ENCODE results near the gene TTC16. TPM values are rescaled to one million over a fixed set of nuclear protein-coding genes. Genes with fewer than 3 reads are reported as not detected.

The TTC16 gene, protein sequence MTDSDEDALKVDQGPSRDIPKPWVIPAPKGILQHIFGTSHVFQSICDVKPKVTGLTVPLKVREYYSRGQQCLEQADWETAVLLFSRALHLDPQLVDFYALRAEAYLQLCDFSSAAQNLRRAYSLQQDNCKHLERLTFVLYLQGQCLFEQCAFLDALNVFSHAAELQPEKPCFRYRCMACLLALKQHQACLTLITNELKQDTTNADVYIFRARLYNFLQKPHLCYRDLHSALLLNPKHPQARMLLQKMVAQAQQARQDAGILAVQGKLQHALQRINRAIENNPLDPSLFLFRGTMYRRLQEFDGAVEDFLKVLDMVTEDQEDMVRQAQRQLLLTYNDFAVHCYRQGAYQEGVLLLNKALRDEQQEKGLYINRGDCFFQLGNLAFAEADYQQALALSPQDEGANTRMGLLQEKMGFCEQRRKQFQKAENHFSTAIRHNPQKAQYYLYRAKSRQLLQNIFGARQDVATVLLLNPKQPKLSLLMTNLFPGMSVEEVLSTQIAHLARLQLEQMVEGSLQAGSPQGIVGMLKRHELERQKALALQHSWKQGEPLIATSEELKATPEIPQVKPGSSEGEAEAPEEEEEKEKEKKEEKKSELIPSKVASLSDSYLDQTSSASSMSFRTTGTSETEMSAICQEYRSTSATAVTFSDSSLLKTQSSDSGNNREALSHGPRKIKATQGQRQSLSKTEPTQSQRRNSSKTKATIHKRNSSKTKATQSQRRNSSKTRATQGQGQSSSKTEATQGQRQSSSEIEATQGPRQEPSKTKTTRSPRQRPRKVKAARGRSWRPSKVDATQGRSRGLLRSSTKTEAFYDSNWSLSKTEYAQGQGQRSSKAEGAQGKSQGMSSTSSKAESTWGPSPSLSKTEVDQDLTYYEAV
- total RNA-seq (2021; fragmentation: NEBNext Ultra II Directional; extraction: Animal tissue kit (Norgen Biotek cat#: 25700)) = not detected
- long read RNA-seq = 0 reads

DNA sequence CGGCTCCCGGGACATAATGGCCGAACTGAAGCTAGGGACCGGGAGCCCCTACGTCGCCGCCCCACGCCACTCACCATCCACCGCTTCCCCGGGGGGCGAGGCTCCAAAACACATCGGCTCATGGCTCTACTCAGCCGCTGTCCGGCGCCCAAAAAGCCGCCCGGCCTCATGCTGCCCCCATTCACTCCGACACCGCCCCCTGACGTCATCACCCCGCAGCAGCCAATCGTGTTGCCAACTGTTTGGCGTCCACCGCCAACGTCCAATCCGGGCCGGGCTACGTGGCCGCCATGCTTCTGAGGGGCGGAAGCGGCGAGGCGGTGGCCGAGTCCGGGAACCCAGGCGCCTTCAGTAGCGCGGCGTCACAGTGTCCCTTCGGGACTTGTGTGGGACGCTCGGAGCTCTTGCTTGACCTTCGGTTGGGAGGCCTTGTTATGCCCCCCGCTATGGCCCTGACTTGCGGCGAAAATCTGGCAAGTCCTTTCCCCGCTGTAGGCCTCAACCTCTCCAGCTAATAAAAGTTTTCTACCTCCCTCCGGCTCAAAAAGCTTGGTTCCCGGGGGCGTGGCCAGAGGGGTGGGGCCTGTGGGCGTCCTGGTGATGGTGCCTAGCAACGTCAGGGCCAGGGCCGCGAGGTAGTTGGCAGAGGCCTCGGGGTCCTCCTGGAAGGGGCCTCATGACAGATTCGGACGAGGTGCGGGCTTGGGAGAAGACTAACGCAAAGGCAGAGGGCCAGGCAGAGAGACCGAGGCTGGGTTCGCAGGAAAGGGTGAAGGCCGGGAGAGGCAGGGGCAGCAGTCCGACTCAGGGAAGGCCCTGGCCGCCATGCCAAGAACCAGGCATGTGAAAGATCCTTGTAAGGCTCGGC is at the start of gene TTC16, which contains the start of gene PTRH1:
TSS of gene TTC16 (plus strand) at position 610 of the 868 bp plus-strand sequence. CDS start at position 677, 67 bp downstream.
TSS of gene PTRH1 (minus strand) at position 194 of the 868 bp plus-strand sequence. CDS start at position 170, 24 bp downstream.
- Mint-ChIP-seq H3K9me3 (no peaks in the 10 kb centered on the region), H3K36me3 (ENCODE audit: low read depth) (no peaks in the 10 kb centered on the region), H3K4me3 (peak within 1 kb of the TSS; percentile 98), H3K27ac (peak within 1 kb of the TSS; percentile 97), H3K4me1 (ENCODE audit: low read depth) (peaks cover 16% of the 10 kb centered on the region), H3K27me3 (ENCODE audit: insufficient read depth) (peaks cover 3% of the 10 kb centered on the region; the same call in 1 of the 2 replicates)
- TF ChIP-seq, protein P1, sequence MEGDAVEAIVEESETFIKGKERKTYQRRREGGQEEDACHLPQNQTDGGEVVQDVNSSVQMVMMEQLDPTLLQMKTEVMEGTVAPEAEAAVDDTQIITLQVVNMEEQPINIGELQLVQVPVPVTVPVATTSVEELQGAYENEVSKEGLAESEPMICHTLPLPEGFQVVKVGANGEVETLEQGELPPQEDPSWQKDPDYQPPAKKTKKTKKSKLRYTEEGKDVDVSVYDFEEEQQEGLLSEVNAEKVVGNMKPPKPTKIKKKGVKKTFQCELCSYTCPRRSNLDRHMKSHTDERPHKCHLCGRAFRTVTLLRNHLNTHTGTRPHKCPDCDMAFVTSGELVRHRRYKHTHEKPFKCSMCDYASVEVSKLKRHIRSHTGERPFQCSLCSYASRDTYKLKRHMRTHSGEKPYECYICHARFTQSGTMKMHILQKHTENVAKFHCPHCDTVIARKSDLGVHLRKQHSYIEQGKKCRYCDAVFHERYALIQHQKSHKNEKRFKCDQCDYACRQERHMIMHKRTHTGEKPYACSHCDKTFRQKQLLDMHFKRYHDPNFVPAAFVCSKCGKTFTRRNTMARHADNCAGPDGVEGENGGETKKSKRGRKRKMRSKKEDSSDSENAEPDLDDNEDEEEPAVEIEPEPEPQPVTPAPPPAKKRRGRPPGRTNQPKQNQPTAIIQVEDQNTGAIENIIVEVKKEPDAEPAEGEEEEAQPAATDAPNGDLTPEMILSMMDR (IDR thresholded peaks at IDR 0.05) = no peak
- peak; percentile 94 for DNase-seq

DNA sequence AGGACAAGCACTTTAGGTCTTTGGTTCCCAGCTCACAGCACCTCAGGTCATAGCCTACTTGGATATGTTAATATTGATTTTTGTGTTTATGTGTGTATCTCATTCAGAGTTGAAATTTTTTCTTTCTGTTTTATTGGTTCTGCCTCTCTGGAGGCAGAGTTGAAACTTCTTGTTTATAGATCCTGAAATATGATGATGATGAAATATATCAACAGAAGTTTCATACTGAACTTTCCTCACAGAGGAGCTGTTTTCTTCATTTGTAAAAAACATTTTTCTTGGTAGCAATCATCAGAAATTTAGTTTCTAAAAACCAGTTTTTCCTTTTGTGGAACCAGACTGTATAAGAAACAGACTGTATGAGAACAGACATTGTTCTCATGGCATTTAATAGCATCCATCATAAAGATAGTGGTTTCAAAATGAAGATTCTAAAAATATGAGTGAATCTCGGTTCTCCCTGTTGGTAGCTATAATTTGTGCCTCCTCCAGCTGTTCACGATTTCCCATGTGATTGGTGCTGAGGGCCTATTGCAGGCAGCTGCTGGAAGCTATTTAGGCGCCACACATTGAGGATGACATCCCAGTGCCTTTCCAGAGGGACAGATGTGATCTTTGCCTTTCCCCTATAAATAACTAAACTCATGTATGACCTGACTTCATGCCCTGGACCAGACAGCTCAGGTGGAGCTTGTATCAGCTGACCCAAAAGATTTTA is 48.6 kb upstream of the TTC16 start:
- peaks cover 21% of the 10 kb centered on the region for H3K36me3 Mint-ChIP-seq (ENCODE audit: low read depth)
- no peak overlapping the region for H3K27ac Mint-ChIP-seq
- no peaks in the 10 kb centered on the region for H3K9me3 Mint-ChIP-seq
- DNase-seq = no peak
- no peak overlapping the region for H3K4me3 Mint-ChIP-seq
- peaks cover 15% of the 10 kb centered on the region for H3K4me1 Mint-ChIP-seq (ENCODE audit: low read depth)
- TF ChIP-seq, protein P1 (IDR thresholded peaks at IDR 0.05) = no peak
- peaks cover 2% of the 10 kb centered on the region for H3K27me3 Mint-ChIP-seq (ENCODE audit: insufficient read depth)

DNA sequence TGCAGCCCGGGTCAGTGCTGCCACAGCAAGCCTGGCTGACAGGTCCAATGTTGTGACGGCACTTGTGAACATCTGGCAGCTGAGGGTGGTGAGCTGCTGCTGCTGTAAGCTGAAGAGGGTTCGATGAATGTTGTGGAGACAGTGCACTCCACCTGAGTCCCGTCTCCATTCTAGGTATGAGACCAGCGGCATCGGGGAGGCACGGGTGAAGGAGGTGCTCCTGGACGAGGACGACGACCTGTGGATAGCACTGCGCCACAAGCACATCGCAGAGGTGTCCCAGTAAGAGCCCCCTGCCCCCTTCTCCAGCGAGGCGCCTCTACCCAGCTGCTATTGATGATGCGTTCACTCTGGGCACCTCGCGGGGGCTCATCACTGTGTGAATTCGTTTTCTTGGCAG is 48.0 kb upstream of the TTC16 start:
- H3K4me1 Mint-ChIP-seq (ENCODE audit: low read depth) = peaks cover 15% of the 10 kb centered on the region
- no peaks in the 10 kb centered on the region for H3K9me3 Mint-ChIP-seq
- peaks cover 2% of the 10 kb centered on the region for H3K27me3 Mint-ChIP-seq (ENCODE audit: insufficient read depth)
- peaks cover 19% of the 10 kb centered on the region for H3K36me3 Mint-ChIP-seq (ENCODE audit: low read depth)
- H3K27ac Mint-ChIP-seq = no peak overlapping the region
- no peak overlapping the region for H3K4me3 Mint-ChIP-seq
- no peak for DNase-seq
- TF ChIP-seq, protein P1 (IDR thresholded peaks at IDR 0.05) = no peak

DNA sequence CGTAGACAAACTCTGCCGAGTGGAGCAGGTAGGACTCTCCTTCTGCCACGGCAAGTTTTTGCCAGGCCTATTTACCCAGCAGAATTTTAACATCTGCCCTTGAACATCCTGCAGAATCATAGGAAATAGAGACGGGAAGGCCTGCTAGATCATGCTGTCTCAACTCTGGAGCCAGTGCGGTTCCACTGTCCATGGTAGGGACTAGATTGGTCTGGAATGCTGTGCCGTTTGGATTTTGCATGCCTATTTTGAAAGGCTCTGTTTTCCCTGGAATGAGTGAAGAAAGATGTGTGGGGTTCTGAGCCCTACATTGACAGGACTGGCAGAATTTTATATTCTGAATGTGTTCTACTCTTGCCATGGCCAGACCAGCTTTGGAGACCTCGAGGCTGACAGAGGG is 42.6 kb upstream of the TTC16 start:
- peaks cover 36% of the 10 kb centered on the region for H3K36me3 Mint-ChIP-seq (ENCODE audit: low read depth)

More for the DNA sequence above, 42.6 kb upstream of the TTC16 start:
- H3K27me3 Mint-ChIP-seq (ENCODE audit: insufficient read depth) = no peaks in the 10 kb centered on the region; the same call in 1 of the 2 replicates
- no peaks in the 10 kb centered on the region for H3K4me1 Mint-ChIP-seq (ENCODE audit: low read depth)
- H3K27ac Mint-ChIP-seq = no peak overlapping the region
- TF ChIP-seq, protein P1 (IDR thresholded peaks at IDR 0.05) = no peak
- no peaks in the 10 kb centered on the region for H3K9me3 Mint-ChIP-seq
- DNase-seq = no peak
- H3K4me3 Mint-ChIP-seq = no peak overlapping the region

Measured in HFFc6 (cell line).